ENCODE data around the gene FXR2.

Gene FXR2

DNA sequence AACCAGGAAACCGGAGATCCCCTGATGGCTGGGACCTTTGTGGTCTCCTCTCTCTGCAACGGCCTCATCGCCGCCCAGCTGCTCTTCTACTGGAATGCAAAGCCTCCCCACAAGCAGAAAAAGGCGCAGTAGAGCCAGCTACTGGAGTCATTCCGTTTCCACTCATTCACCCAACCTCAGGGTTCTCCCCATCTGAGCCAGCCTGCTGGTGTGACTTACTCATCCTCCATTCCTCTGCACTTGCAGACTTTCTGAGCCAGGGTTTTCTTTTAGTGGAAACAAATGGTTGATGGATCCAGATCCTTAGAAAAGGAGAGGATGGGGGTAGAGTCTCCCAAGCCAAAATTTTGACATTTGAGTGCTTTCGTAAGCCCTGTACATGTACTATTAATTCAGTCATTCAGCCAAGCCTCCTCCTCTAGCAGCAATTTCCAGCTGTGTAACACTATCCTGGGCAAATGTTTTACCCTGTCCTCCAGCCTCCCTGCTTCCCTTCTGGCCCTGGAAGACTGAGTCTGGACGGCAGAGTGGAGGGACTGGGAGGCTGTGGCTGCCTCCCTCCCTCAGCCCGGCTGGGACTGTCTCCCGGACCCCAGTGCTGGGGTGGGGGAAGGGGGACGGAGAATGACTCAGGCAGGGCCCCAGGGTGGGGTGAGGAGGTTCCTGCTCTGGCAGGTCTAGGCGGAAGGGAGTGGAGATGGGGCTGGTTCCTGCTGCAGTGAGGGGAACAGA is 27.1 kb downstream of the FXR2 start:
- no peak for DNase-seq

DNA sequence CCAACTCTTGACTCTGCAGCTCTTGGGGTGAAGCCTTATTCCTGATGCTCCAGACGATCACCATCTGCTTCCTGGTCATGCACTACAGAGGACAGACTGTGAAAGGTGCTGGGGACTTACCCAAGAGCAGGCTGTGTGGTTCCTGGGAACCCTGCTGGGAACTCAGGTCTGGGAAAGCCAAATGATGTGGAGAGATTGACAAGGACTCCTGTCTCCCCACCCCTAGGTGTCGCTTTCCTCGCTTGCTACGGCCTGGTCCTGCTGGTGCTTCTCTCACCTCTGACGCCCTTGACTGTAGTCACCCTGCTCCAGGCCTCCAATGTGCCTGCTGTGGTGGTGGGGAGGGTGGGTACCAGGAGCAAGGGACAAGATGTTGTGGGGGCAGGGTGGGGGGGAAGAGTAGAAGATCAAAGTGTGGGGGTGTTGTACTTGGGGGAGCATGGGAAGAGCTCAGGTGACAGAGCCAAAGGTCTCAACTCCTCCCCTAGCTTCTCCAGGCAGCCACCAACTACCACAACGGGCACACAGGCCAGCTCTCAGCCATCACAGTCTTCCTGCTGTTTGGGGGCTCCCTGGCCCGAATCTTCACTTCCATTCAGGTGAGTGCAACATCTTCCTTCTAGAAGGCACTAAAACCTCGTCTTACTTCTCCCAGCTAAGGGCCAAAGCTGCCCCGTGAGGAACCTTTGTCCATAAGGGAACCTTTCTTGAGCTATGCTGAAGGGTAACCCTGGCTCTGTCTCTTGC is 27.9 kb downstream of the FXR2 start:
- DNase-seq = no peak

DNA sequence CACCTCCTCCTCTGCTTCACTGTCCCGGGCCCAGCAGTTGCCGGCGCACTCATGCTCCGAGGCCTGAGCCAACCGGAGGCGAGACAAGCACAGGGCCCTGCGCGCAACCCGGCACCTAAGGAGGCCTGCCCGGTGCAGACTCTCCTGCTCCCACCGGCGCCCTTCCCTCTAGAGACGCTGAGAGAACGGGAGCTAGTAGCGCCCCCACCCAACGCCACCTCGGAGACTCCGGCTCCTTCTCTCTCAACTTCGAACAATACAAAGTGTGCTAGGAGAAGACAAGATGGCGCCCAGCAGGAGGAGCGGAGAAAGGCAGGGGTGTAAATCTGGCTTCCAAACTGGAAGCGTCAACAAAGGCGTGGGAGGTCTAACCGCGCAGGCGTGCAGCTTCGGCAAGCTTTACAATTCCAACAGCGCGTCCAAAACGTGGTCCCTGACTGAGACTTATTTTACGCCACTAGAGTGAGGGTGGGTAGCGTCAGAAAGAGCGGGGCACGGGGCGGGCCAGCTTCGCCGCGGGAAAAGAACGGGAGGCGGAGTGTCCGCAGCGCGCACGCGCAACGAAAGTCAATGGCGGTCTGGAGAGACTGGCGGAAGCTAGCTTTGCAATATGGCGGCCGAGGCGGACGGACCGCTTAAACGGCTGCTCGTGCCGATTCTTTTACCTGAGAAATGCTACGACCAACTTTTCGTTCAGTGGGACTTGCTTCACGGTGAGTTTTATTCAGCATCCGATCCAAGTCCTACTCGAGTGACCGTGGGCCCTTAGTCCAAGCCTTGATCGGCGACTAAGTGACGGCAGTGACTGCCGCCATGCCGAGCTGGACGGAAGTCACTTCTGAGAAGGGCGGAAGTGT is 31.2 kb downstream of the FXR2 start, which contains the start of gene MPDU1:
MPDU1 (plus strand) TSS at position 600 of the 857 bp plus-strand sequence; CDS start at position 611, 11 bp downstream.
- DNase-seq = peak; percentile 95

DNA sequence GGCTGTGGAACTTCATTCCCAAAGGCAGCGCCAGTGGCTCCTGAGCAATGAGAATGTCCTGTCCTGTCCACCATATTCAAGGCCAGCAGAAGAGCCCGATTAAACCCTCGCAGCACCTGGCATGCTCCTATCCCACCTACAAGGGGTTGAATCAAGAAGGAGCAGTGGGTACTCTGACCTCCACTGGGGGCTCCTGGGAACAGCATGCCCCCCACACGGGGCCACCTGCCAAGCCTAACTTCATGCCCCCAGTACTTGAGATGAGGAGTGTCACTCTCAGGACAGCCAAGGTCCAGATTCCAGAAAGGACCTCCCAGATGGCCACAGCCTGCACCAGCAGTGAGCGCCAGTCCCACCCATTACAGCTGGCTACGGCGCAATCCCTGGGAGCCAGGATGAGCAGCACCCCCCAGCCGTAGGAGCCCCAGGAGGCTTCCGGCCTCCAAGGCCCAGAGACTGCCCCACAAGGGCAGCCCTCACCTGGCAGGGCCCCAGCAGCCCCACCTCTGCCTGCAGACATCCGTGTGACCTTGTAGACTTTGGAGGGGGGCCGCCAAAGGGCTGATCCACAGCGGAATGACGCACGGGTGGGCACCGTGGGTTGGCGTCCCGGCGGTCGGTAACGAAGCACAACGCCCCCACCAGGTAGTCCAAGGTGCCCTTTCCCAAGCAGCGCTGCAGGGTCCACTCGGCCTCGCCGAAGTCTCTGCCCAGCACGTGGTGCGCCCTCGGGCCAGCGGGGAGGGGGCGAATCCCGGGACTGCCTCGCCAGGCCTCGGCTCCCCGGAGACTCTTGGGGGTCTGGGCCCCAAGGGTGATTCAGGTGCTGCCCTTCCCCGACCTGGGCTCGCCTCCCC is 32.1 kb downstream of the FXR2 start:
- DNase-seq = no peak

DNA sequence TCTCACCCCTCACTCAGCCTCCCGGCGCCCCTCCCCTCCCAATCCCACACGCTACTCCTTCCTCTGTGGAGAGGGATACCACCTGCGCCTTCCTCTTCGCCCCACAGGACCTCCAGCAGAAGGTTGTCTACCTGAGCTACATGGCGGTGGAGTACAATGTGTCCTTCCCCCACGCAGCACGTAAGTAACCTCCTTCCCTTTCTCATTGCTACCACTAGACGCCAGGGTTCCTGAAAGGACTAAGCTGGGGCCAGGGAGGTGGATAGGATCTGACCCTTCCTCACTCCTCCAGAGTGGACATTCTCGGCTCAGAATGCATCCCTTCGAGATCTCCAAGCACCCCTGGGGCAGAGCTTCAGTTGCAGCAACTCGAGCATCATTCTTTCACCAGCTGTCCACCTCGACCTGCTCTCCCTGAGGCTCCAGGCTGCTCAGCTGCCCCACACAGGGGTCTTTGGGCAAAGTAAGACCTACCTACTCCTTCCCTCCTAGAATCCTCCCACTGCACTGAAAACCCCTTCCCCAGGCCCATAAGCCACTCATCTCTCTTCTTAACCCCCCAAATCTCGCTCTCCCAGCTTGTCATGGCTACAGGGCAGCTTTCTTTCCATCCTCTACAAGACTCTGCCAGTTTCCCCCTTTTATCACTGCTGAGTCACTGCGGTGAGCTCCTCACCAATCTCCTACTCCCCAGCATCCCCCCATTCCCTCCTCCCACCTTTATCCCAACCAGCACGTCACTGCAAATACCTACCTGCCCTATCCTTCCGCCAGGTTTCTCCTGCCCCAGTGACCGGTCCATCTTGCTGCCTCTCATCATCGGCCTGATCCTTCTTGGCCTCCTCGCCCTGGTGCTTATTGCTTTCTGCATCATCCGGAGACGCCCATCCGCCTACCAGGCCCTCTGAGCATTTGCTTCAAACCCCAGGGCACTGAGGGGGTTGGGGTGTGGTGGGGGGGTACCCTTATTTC is 33.8 kb downstream of the FXR2 start:
- DNase-seq = no peak

DNA sequence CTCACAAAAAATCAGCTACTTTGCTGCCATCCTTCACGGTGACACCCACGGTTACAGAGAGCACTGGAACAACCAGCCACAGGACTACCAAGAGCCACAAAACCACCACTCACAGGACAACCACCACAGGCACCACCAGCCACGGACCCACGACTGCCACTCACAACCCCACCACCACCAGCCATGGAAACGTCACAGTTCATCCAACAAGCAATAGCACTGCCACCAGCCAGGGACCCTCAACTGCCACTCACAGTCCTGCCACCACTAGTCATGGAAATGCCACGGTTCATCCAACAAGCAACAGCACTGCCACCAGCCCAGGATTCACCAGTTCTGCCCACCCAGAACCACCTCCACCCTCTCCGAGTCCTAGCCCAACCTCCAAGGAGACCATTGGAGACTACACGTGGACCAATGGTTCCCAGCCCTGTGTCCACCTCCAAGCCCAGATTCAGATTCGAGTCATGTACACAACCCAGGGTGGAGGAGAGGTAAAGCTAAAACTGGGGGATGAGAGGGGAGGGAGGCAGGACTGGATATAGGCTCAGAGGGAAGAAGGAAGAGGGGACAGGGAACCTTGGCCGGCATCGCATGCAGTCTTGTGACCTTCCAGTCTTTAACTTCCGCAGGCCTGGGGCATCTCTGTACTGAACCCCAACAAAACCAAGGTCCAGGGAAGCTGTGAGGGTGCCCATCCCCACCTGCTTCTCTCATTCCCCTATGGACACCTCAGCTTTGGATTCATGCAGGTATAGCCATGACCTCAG is 34.7 kb downstream of the FXR2 start:
- DNase-seq = no peak

DNA sequence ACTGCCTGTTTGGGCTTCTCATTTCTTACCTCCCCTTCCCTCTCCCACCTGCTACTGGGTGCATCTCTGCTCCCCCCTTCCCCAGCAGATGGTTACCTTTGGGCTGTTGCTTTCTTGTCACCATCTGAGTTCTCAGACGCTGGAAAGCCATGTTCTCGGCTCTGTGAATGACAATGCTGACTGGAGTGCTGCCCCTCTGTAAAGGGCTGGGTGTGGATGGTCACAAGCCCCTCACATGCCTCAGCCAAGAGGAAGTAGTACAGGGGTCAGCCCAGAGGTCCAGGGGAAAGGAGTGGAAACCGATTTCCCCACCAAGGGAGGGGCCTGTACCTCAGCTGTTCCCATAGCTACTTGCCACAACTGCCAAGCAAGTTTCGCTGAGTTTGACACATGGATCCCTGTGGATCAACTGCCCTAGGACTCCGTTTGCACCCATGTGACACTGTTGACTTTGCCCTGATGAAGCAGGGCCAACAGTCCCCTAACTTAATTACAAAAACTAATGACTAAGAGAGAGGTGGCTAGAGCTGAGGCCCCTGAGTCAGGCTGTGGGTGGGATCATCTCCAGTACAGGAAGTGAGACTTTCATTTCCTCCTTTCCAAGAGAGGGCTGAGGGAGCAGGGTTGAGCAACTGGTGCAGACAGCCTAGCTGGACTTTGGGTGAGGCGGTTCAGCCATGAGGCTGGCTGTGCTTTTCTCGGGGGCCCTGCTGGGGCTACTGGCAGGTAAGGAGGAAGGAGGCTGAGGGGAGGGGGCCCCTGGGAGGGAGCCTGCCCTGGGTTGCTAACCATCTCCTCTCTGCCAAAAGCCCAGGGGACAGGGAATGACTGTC is 35.5 kb downstream of the FXR2 start, which contains the start of gene CD68:
CD68 (plus strand) TSS at position 638 of the 833 bp plus-strand sequence; CDS start at position 678, 40 bp downstream.
- DNase-seq = peak; percentile 82

DNA sequence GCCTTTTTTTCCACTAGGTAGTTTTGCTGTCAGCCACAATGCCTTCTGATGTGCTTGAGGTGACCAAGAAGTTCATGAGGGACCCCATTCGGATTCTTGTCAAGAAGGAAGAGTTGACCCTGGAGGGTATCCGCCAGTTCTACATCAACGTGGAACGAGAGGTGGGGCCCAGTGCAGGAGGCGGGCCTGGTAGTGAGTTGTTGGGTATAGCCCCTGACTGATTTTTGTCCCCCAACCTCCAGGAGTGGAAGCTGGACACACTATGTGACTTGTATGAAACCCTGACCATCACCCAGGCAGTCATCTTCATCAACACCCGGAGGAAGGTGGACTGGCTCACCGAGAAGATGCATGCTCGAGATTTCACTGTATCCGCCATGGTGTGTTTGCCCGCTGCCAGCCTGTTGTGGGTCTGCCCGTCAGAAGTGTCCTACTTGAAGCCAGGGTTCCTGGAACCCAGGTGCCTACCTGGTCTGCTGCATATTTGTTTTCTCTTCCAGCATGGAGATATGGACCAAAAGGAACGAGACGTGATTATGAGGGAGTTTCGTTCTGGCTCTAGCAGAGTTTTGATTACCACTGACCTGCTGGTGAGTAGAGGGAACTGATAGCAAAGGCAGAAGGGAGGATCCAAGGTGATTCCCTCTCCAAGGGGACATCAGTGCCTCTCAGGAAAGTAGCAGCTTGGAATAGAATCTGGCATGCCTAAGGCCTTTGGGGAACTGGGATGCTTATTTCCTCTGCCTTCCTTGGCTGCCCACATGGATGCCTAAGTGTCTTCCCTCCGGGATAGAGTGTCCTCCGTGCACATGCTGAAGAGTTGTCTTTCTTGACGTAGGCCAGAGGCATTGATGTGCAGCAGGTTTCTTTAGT is 37.1 kb downstream of the FXR2 start:
- no peak for DNase-seq

DNA sequence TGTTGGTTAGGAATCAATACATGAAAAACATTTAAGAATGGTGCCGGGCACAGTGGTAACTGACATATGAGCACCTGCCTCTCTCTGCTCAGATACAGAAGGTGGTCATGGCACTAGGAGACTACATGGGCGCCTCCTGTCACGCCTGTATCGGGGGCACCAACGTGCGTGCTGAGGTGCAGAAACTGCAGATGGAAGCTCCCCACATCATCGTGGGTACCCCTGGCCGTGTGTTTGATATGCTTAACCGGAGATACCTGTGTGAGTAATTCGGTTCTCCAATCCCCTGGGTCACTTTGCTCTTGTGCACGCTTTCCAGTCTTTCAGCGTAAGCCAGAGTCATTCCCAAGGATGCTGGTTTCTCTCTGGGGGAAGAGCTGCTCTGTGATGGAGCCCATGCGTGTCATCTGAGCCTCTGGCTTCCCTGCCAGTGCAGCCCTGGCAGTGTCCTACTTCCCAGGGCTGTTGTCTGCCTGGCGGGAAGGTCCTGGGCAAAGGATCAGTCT is 38.2 kb downstream of the FXR2 start:
- peak; percentile 37 for DNase-seq

DNA sequence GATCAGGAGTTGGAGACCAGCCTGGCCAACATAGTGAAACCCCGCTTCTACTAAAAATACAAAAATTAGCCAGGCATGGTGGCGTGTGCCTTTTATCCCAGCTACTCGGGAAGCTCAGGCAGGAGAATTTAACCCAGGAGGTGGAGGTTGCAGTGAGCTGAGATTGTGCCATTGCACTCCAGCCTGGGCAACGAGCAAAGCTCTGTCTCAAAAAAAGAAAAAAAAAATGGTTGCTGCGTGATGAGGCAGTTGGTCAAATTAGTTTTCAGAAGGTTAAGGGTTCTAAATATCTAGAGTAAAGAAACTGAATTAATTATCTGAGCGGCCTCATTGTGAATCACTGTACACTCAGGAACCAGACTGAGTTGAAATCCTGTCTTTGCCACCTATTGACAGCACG is 38.7 kb downstream of the FXR2 start:
- no peak for DNase-seq

DNA sequence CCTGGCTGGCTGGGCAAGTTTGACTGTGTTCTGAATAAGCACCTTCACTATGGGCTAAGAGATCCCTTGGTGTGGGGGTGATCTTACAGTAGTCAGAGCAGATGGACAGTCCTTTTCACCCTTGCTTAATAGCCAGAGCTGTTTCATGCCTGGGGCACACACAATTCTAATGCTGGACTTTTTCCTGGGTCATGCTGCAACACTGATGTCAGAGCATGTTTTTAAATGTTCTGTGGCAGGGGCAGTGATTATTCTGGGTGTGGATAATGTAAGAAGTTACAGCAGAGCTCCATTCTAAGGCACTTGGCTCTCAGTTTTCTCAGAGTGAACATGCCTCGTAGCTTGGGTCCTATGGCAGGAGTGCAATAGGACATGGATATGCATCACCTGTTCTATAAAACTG is 39.2 kb downstream of the FXR2 start:
- no peak for DNase-seq

DNA sequence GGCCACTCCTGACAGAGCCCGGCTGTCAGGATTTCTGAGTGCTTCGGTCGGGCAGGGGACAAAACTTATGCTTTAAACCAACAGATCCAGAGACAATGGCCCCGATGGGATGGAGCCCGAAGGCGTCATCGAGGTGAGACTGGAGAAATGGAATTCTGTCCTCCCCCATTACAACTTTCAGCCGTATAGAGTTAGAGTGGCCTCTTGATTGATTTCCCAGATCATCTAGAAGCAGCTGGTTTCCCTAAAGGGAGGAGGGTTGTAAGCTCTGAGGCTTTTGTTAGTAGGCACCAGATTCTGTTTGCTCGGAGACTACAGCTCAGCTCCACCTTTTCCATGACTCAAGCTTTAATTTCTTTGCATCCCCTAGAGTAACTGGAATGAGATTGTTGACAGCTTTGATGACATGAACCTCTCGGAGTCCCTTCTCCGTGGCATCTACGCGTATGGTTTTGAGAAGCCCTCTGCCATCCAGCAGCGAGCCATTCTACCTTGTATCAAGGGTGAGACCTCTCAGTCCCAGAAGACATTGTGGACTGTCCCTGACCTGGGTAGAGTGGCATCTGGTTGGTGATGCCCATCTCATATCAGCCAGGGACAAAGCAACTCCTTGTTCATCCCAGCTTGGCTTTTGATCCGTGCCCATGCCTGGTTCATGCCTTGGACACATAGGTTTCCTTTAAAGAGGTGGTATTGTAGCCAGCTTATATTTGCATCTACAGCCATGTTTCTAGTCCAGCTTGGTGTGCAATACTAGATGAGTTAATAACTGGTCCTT is 40.3 kb downstream of the FXR2 start:
- DNase-seq = no peak

DNA sequence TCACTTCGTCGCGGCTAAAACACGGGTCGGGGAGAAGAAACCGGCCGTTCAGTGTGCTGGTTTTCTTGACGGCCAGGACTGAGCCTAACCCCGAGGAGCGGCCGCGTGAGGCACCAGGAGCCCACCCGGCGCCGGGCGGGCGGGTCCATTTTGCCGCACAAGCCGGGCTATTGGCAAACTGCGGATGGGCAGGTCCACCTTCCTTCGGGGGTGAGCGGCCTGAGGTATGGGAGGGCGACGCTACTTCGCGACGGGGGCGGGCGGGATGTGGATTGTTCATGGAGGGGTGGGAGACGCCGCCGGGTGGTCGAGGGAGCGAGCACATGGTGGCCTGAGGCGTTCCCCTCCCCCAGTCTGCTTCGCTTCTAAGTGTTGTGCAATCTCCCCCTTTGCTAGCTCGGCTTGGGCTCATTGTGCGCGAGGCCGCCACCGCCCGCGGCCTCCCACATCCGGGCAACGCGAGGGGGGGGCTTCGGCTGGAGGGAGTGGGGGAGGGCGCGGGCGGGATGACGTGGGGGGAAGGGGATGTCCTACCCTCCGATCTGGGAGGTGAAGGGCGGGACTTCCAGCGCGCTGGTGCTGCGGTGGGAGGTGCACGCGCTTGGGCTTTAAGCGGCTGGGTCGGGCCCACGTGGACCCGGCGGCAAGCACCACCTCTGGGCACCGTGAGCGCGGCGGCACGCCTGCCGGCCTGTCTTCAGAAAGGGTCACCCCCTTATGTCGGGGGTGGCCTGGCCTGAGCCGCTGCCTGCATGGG is 41.2 kb downstream of the FXR2 start:
- DNase-seq = peak; percentile 91

DNA sequence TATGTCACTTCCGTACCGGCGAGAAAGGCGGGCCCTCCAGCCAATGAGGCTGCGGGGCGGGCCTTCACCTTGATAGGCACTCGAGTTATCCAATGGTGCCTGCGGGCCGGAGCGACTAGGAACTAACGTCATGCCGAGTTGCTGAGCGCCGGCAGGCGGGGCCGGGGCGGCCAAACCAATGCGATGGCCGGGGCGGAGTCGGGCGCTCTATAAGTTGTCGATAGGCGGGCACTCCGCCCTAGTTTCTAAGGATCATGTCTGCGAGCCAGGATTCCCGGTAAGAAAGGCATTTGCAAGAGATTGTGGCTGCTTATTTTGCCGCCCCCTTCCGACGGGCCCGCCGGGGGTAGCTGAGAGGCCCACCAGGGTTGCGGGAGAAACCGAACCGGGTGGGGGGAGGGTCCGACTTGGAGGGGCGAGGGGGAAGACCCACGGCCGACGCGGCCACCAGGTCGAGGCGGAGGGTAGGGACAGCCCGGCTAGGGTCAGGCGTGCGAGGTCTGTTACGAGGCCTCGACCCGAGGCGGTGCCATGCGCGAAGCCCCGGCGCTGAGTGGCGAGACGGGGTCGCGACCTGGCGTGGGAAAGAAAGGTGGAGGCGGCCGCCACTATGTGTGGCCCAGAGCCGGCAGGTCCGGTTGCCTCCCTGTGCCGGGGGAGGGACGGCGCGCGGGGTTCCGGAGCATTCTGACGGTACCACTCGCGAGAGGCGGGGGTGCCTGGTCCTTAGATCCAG is 41.9 kb downstream of the FXR2 start:
- DNase-seq = peak; percentile 100

DNA sequence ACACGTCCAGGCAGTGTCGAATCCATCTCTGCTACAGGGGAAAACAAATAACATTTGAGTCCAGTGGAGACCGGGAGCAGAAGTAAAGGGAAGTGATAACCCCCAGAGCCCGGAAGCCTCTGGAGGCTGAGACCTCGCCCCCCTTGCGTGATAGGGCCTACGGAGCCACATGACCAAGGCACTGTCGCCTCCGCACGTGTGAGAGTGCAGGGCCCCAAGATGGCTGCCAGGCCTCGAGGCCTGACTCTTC is 42.4 kb downstream of the FXR2 start:
- no peak for DNase-seq

DNA sequence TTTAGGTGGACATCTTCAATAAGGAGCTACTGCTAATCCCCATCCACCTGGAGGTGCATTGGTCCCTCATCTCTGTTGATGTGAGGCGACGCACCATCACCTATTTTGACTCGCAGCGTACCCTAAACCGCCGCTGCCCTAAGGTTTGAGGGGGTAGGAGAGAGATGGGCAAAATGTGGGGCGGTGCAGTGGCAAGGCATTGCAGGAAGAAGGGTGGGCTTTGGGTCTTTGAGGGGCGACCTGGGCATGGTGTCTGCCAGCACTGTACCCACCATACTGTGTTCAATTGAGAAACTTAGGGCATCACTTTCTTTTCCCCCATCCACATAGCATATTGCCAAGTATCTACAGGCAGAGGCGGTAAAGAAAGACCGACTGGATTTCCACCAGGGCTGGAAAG is 44.3 kb downstream of the FXR2 start:
- no peak for DNase-seq

Measured in stimulated activated CD8-positive, alpha-beta memory T cell treated with anti-CD3 and anti-CD28 coated beads, Interleukin-4, amount 100 ng/mL, for 48 hours (primary cell).